IMR-90 (cell line): ENCODE data around the gene SLC25A51. TPM values are rescaled to one million over a fixed set of nuclear protein-coding genes. Genes with fewer than 3 reads are reported as not detected.
"Not testable (repeated sequence)": the region's sequence is repeated elsewhere in the genome, so short reads cannot be mapped to it uniquely, and the experiment has no call there.

Source experiments
- ATAC-seq: fragments of 200-7000 bp; cut with Tn5 transposase; 2 replicates; pipeline ENCODE4 v1.9.1; 2020; ENCODE audit warnings: low read depth, mild to moderate bottlenecking, moderate library complexity
- BruUV-seq: library from RNA; stranded (reverse); fragments of 400-500 nt; replicated peaks from 2 replicates; lab custom pipeline; 2021; lab: Mats Ljungman, UMichigan
- CTCF ChIA-PET: fragments of 300-600 bp; formaldehyde crosslinking; extraction: SDS; loops from one replicate; lab custom pipeline; 2021; ENCODE audit warnings: antibody characterized with exemption; lab: Yijun Ruan, JAX
- POLR2A ChIA-PET: fragments of 300-600 bp; sonication (Branson Sonifier 250); formaldehyde crosslinking; loops from one replicate; lab custom pipeline; 2022; ENCODE audit warnings: antibody characterized with exemption; ENCODE audit not compliant: unreplicated experiment; lab: Charles Lee
- DNase-seq: peaks from one replicate; pipeline ENCODE4 v3.0.0; 2013
- H2AFZ ChIP-seq: replicated peaks from 2 replicates; pipeline ENCODE3; 2013; ENCODE audit warnings: low read length, mild to moderate bottlenecking; ENCODE audit not compliant: poor library complexity
- H2AK5ac ChIP-seq: 2 replicates; pipeline ENCODE4 v1.6.1; 2013; ENCODE audit warnings: low read depth, low read length, inconsistent platforms
- H2AK9ac ChIP-seq: replicated peaks from 2 replicates; pipeline ENCODE3; 2013; ENCODE audit warnings: mild to moderate bottlenecking, low read depth, low read length, moderate library complexity; ENCODE audit not compliant: poor library complexity
- H2BK120ac ChIP-seq: 2 replicates; pipeline ENCODE4 v1.6.1; 2013; ENCODE audit warnings: low read depth, low read length, inconsistent platforms
- H2BK15ac ChIP-seq: 3 replicates; pipeline ENCODE4 v1.6.1; 2013; ENCODE audit warnings: low read depth, low read length, inconsistent platforms
- H2BK20ac ChIP-seq: 2 replicates; pipeline ENCODE4 v1.6.1; 2013; ENCODE audit warnings: low read depth, mild to moderate bottlenecking, inconsistent platforms, low read length, moderate library complexity
- H2BK5ac ChIP-seq: 2 replicates; pipeline ENCODE4 v1.6.1; 2013; ENCODE audit warnings: mild to moderate bottlenecking, low read depth, low read length, inconsistent platforms; ENCODE audit not compliant: poor library complexity, severe bottlenecking
- H3K14ac ChIP-seq: replicated peaks from 2 replicates; pipeline ENCODE4 v1.6.1; 2013; ENCODE audit warnings: low read depth, low read length, inconsistent platforms
- H3K18ac ChIP-seq: 2 replicates; pipeline ENCODE4 v1.6.1; 2013; ENCODE audit warnings: low read depth, low read length, control low read depth
- H3K23ac ChIP-seq: 2 replicates; pipeline ENCODE4 v1.6.1; 2013; ENCODE audit warnings: low read depth, low read length, inconsistent platforms
- H3K27ac ChIP-seq: 2 replicates; pipeline ENCODE4 v1.5.1; 2013; ENCODE audit warnings: mild to moderate bottlenecking, control low read depth, low read length; ENCODE audit not compliant: insufficient read depth
- H3K27me3 ChIP-seq: 2 replicates; pipeline ENCODE4 v1.6.1; 2013; ENCODE audit warnings: low read length; ENCODE audit not compliant: control insufficient read depth, insufficient read depth
- H3K36me3 ChIP-seq: 2 replicates; pipeline ENCODE4 v1.6.1; 2013; ENCODE audit warnings: low read length, mixed read lengths; ENCODE audit not compliant: control insufficient read depth, insufficient read depth
- H3K4ac ChIP-seq: 2 replicates; pipeline ENCODE4 v1.6.1; 2013; ENCODE audit warnings: low read depth, low read length, inconsistent platforms
- H3K4me1 ChIP-seq: 2 replicates; pipeline ENCODE4 v1.6.1; 2013; ENCODE audit warnings: low read length, mixed read lengths; ENCODE audit not compliant: control insufficient read depth, insufficient read depth
- H3K4me2 ChIP-seq: 2 replicates; pipeline ENCODE4 v1.6.1; 2013; ENCODE audit warnings: low read depth, mild to moderate bottlenecking, control low read depth, low read length, moderate library complexity
- H3K4me3 ChIP-seq: 2 replicates; pipeline ENCODE4 v1.5.1; 2013; ENCODE audit warnings: low read depth, mild to moderate bottlenecking, control low read depth, low read length, moderate library complexity; ENCODE audit not compliant: insufficient read depth
- H3K56ac ChIP-seq: 2 replicates; pipeline ENCODE4 v1.6.1; 2013; ENCODE audit warnings: low read length, inconsistent platforms; ENCODE audit not compliant: insufficient read depth; ENCODE audit errors: extremely low read depth
- H3K79me1 ChIP-seq, 2 experiments: 2 replicates each; pipeline ENCODE4 v1.6.1; 2013; ENCODE audit warnings: low read length in 2 of 2, inconsistent platforms in 1 of 2, low read depth in 1 of 2
- H3K9ac ChIP-seq: 2 replicates; pipeline ENCODE4 v1.6.1; 2013; ENCODE audit warnings: low read depth, low read length, control low read depth
- H3K9me1 ChIP-seq: 2 replicates; pipeline ENCODE4 v1.6.1; 2013; ENCODE audit warnings: low read length, inconsistent platforms; ENCODE audit not compliant: insufficient read depth
- H3K9me3 ChIP-seq: 2 replicates; pipeline ENCODE4 v1.6.1; 2013; ENCODE audit warnings: low read length; ENCODE audit not compliant: control insufficient read depth, insufficient read depth
- H4K20me1 ChIP-seq: 2 replicates; pipeline ENCODE4 v1.6.1; 2013; ENCODE audit warnings: low read length, inconsistent platforms; ENCODE audit not compliant: insufficient read depth
- H4K5ac ChIP-seq: 2 replicates; pipeline ENCODE4 v1.6.1; 2013; ENCODE audit warnings: mild to moderate bottlenecking, low read depth, low read length, control low read depth
- H4K8ac ChIP-seq, 2 experiments: 2 replicates each; pipeline ENCODE4 v1.6.1; 2013; ENCODE audit warnings: low read depth in 2 of 2, low read length in 2 of 2, control low read depth in 1 of 2, inconsistent platforms in 1 of 2
- H4K91ac ChIP-seq: 2 replicates; pipeline ENCODE4 v1.6.1; 2013; ENCODE audit warnings: low read depth, low read length, inconsistent platforms; ENCODE audit not compliant: insufficient read depth
- CEBPB ChIP-seq: IDR thresholded peaks from 2 replicates; pipeline ENCODE4 v1.6.1; 2012; ENCODE audit warnings: low read depth, low read length, improper control_type of control experiment
- WGBS, 2 experiments: methylation state at CpG; one replicate each; pipeline versions ENCODE4 v1.1.5 to v1.1.7; 2013; ENCODE audit warnings: missing lambda C conversion rate in 2 of 2; ENCODE audit not compliant: insufficient read length in 1 of 2; ENCODE audit errors: extremely low coverage in 2 of 2; 5-methylcytosine and 5-hydroxymethylcytosine counted together
- dilution Hi-C: fragments of 300-500 bp; cut with HindIII; formaldehyde crosslinking; loops from one replicate; pipeline ENCODE4 v1.14.3; 2018; ENCODE audit warnings: low sequenced_read_pairs; ENCODE audit not compliant: unreplicated experiment
- in situ Hi-C: fragments of 300-500 bp; cut with MboI; formaldehyde crosslinking; loops from 3 replicates; pipeline ENCODE4 v1.14.3; 2019; ENCODE audit warnings: low sequenced_read_pairs, inconsistent platforms, mixed read lengths
- intact Hi-C: fragments of 100-400 bp; cut with micrococcal nuclease; formaldehyde crosslinking; loops from 2 replicates; pipeline ENCODE4 v1.10.0; 2022
- polyA plus RNA-seq, 3 experiments: library from polyadenylated mRNA; depleted of rRNA; stranded (reverse); fragments of >200 nt; gene quantifications; 2 replicates each; pipeline ENCODE4 v1.2.3, GENCODE V29; 2012; ENCODE audit warnings: low replicate concordance in 1 of 3
- total RNA-seq: library from RNA; depleted of rRNA; stranded (reverse); fragments of >200 nt; gene quantifications from 2 replicates; pipeline ENCODE4 v1.2.3, GENCODE V29; 2012

Gene SLC25A51
- total and polyA plus RNA-seq, 2 of the 4 experiments (the other 2 are of a cell fraction) = 14.1 to 81.6 TPM

- H4K91ac ChIP-seq, H3K9me1 ChIP-seq, H2BK120ac ChIP-seq, H3K23ac ChIP-seq, H3K14ac ChIP-seq, H3K4me3 ChIP-seq, dilution Hi-C loops, H3K9me3 ChIP-seq, H3K56ac ChIP-seq, CTCF ChIA-PET, H2AK9ac ChIP-seq, H3K4me1 ChIP-seq, H4K5ac ChIP-seq, BruUV-seq, H3K18ac ChIP-seq, H3K27ac ChIP-seq, H2BK20ac ChIP-seq, H2BK15ac ChIP-seq, H3K27me3 ChIP-seq, H2AFZ ChIP-seq, in situ Hi-C loops, H2AK5ac ChIP-seq, intact Hi-C loops, H3K4ac ChIP-seq, H4K8ac ChIP-seq, H3K9ac ChIP-seq, POLR2A ChIA-PET: not testable (repeated sequence)
- Histone ChIP-seq H3K4me2 (peak overlapping the region; percentile 49; the same call in 1 of the 2 replicates), H3K36me3 (peaks cover 17% of the 10 kb centered on the region), H4K20me1 (peaks cover 13% of the 10 kb centered on the region), H3K79me1 (peaks cover 18 to 34% of the 10 kb centered on the region in 2 experiments), H2BK5ac (peak overlapping the region; percentile 36)
- ATAC-seq (peak; percentile 14; the same call in 1 of the 2 replicates), DNase-seq (peak; percentile 53)
- WGBS, 2 experiments = no CpG with 5 or more reads among the region's 11 CpGs
- peak; percentile 76 for TF ChIP-seq CEBPB
Measured at GRCh38 chr9:37887977-37888583, 15.8 kb downstream of the SLC25A51 start.
